Esophagus muscularis mucosa (tissue), 4 donors: Measurements from ENCODE around the gene CASKIN1.

Experiments used
- EP300 ChIP-seq: sonication (generic); formaldehyde crosslinking; IDR thresholded peaks from one replicate; pipeline ENCODE4 v1.6.1; 2017; ENCODE audit warnings: antibody characterized with exemption
- POLR2A ChIP-seq: fragments of 450-650 bp; IDR thresholded peaks from one replicate; pipeline ENCODE4 v1.6.1; 2017; ENCODE audit warnings: antibody characterized with exemption, moderate library complexity, mild to moderate bottlenecking, low read depth
- TF ChIP-seq, protein P1 (sequence below), 3 experiments: fragments of 200-600 bp in 2 of 3; fragments of 450-650 bp in 1 of 3; sonication (generic) in 2 of 3; IDR thresholded peaks; one replicate each; pipeline ENCODE4 v1.5.1; 2017 to 2019; ENCODE audit warnings: antibody characterized with exemption in 3 of 3, mild to moderate bottlenecking in 2 of 3, moderate library complexity in 1 of 3

DNA sequence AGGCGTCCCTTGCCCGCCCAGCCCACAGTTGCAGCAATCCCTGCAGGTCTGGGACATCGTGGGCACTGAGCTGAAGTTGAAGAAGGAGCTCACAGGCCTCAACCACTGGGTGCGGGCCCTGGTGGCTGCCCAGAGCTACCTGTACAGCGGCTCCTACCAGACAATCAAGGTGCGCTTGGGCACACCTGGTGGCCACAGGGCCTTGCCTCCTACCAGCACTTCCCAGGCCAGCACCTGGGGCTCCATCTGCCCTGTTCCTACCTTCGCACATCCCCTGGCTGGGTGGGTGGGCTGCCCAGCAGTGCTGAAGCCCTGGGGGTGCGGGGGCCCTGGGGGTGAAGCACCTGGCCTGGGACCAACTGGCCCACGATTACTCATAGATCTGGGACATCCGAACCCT is 21.0 kb downstream of the CASKIN1 start:
- TF ChIP-seq, protein P1, sequence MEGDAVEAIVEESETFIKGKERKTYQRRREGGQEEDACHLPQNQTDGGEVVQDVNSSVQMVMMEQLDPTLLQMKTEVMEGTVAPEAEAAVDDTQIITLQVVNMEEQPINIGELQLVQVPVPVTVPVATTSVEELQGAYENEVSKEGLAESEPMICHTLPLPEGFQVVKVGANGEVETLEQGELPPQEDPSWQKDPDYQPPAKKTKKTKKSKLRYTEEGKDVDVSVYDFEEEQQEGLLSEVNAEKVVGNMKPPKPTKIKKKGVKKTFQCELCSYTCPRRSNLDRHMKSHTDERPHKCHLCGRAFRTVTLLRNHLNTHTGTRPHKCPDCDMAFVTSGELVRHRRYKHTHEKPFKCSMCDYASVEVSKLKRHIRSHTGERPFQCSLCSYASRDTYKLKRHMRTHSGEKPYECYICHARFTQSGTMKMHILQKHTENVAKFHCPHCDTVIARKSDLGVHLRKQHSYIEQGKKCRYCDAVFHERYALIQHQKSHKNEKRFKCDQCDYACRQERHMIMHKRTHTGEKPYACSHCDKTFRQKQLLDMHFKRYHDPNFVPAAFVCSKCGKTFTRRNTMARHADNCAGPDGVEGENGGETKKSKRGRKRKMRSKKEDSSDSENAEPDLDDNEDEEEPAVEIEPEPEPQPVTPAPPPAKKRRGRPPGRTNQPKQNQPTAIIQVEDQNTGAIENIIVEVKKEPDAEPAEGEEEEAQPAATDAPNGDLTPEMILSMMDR (IDR thresholded peaks at IDR 0.05) = no peak
- TF ChIP-seq POLR2A (no peak), EP300 (no peak)
